ENCODE data around the gene ATF4. TPM values are rescaled to one million over a fixed set of nuclear protein-coding genes. Genes with fewer than 3 reads are reported as not detected.
"Not testable (repeated sequence)": the region's sequence is repeated elsewhere in the genome, so short reads cannot be mapped to it uniquely, and the experiment has no call there.

Gene ATF4
- total RNA-seq, 2 donors from 2014 or later, result 294 to 334 TPM

DNA sequence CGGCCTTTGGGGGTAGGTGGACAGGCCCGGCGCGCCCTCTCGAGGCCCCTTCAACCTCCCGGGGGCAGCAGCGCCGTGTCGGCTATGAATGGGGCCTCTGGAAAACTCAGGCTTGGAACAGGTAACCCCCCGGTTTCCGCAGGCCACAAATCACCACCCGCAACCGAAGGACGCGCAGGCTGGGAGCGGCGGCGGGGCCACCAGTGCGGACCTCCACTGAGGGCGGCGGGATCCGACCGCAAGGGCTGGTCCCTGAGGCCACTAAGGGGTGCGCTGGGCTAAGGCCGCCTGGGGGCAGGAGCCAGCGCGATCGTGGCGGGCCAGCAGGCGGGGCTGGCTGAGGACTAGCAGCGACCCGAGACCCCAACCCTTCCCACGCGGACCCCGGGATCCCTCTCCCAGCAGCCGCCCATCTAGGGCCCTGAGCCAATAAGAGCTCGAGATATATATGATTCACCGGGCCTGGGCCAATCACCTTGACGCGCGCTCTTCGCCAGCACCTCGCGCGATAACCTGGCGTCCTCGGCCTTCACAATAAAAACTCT, 609 bp upstream of the ATF4 start:
- Histone ChIP-seq H3K27me3 (replicated peaks; ENCODE audit: insufficient read depth) (no peaks in the 10 kb centered on the region), H3K27ac (peak overlapping the region; percentile 100), H3K36me3 (peaks cover 6 to 17% of the 10 kb centered on the region in 2 donors), H3K9me3 (no peaks in the 10 kb centered on the region), H3K4me1 (replicated peaks) (peaks cover 17% of the 10 kb centered on the region), H3K4me3 (peak overlapping the region; percentile 100)
- peak; percentile 98 for DNase-seq (ENCODE audit: low spot score)
- WGBS, result under 1% methylated on average over 36 of the region's 47 CpGs
- TF ChIP-seq CTCF (IDR thresholded peaks at IDR 0.05) (peak in 3 of 4 experiments; percentile 12 to 48 (median 42)), POLR2A (IDR thresholded peaks at IDR 0.05) (peak; percentile 63), POLR2AphosphoS5 (IDR thresholded peaks at IDR 0.05) (no peak)
- intact Hi-C loops (cut with DNase I), result loop anchor here (5.0 to 10.0 kb wide), 2 partner anchors 175 to 647 kb away; partner anchors contain the start of genes CBX6 and SYNGR1

- not testable (repeated sequence) for DNase-seq (ENCODE audit: low spot score); H3K9me3 ChIP-seq; H3K27me3 ChIP-seq (replicated peaks; ENCODE audit: insufficient read depth)
- peak overlapping the region; percentile 100 for H3K4me3 ChIP-seq
- H3K4me1 ChIP-seq (replicated peaks), result peaks cover 17% of the 10 kb centered on the region
- H3K36me3 ChIP-seq, result peaks cover 6 to 17% of the 10 kb centered on the region in 2 donors
- intact Hi-C loops (cut with DNase I), result loop anchor here (5.0 to 10.0 kb wide), 2 partner anchors 176 to 649 kb away; partner anchors contain the start of genes CBX6 and SYNGR1
- H3K27ac ChIP-seq, result peak overlapping the region; percentile 100
- 1% methylated on average over 28 of the region's 28 CpGs for WGBS
Observed at GRCh38 chr22:39521106-39521885, 934 bp downstream of the ATF4 start.

GRCh38 chr22:39522091-39522490, 1.7 kb downstream of the ATF4 start:
- H3K9me3 ChIP-seq; H3K27me3 ChIP-seq (replicated peaks; ENCODE audit: insufficient read depth); DNase-seq (ENCODE audit: low spot score): not testable (repeated sequence)
- Histone ChIP-seq H3K27ac (peak overlapping the region; percentile 100), H3K36me3 (peaks cover 6 to 17% of the 10 kb centered on the region in 2 donors), H3K4me1 (replicated peaks) (peaks cover 17% of the 10 kb centered on the region), H3K4me3 (peak overlapping the region; percentile 100)
- intact Hi-C loops (cut with DNase I), result loop anchor here (5.0 to 10.0 kb wide), 2 partner anchors 177 to 650 kb away; partner anchors contain the start of genes CBX6 and SYNGR1
- 7% methylated on average over 5 of the region's 5 CpGs for WGBS

DNA sequence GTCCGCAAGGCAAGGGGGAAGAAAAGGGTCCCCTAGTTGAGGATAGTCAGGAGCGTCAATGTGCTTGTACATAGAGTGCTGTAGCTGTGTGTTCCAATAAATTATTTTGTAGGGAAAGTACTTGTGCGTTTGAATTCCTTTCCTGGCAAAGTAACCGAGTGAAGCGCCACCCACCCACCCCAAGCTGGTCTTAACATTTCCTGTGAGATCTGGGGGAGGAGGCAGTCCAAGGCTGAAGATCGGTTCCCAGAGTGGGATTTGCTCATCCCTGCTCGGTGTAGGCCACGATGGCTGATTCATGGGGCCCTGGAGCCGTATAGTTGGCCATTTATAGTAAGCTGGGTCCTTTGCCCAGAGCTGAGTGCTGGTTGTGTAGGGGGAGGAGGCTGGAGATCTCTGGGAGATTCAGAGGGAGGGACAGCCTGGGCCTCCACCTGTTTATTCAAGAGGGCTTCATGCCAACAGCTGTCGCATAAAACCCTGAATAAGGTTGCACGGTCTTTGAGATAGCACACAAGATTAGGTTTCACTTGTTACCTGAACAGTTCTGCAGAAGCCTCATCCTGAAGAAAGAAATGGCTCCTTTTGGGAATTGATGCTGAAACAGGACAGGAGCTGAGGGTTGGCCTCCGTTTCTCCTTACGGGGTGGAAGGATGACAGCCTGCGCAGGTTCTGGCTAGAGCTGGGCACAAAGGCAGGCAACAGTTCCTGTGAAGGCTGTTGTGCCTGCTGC, 2.4 kb downstream of the ATF4 start:
- peak; percentile 82 for DNase-seq (ENCODE audit: low spot score)
- H3K4me3 ChIP-seq, result peak overlapping the region; percentile 100
- no peaks in the 10 kb centered on the region for H3K27me3 ChIP-seq (replicated peaks; ENCODE audit: insufficient read depth)
- no peaks in the 10 kb centered on the region for H3K9me3 ChIP-seq
- peaks cover 17% of the 10 kb centered on the region for H3K4me1 ChIP-seq (replicated peaks)
- intact Hi-C loops (cut with DNase I), result loop anchor here (5.0 to 10.0 kb wide), 2 partner anchors 178 to 650 kb away; partner anchors contain the start of genes CBX6 and SYNGR1
- no peak for TF ChIP-seq POLR2A (IDR thresholded peaks at IDR 0.05)
- peak; percentile 82 for TF ChIP-seq POLR2AphosphoS5 (IDR thresholded peaks at IDR 0.05)
- TF ChIP-seq CTCF (IDR thresholded peaks at IDR 0.05), result no peak
- H3K36me3 ChIP-seq, result peaks cover 6 to 17% of the 10 kb centered on the region in 2 donors
- H3K27ac ChIP-seq, result peak overlapping the region; percentile 100
- WGBS, result 6% methylated on average over 14 of the region's 14 CpGs

- Histone ChIP-seq H3K4me3 (no peak overlapping the region), H3K27ac (peak overlapping the region in 1 of 2 donors; percentile 100)
- 60% methylated on average over 13 of the region's 13 CpGs for WGBS
Observed at GRCh38 chr22:39524089-39524752, 3.9 kb downstream of the ATF4 start.

More at GRCh38 chr22:39524089-39524752, 3.9 kb downstream of the ATF4 start:
- Histone ChIP-seq H3K9me3 (no peaks in the 10 kb centered on the region), H3K4me1 (replicated peaks) (peaks cover 27% of the 10 kb centered on the region), H3K36me3 (peaks cover 6 to 17% of the 10 kb centered on the region in 2 donors), H3K27me3 (replicated peaks; ENCODE audit: insufficient read depth) (no peaks in the 10 kb centered on the region)
- DNase-seq (ENCODE audit: low spot score), result no peak
- intact Hi-C loops (cut with DNase I), result loop anchor here (5.0 to 10.0 kb wide), 2 partner anchors 179 to 652 kb away; partner anchors contain the start of genes CBX6 and SYNGR1
- TF ChIP-seq POLR2AphosphoS5 (IDR thresholded peaks at IDR 0.05) (no peak), CTCF (IDR thresholded peaks at IDR 0.05) (no peak), POLR2A (IDR thresholded peaks at IDR 0.05) (no peak)
